HG03108 (cell line): ENCODE data around the gene MED27.
A peak's percentile ranks its signal among the peaks of the same experiment; 100 is the strongest.

Experiments
- ATAC-seq: cut with Tn5 transposase; IDR thresholded peaks from one replicate; pipeline ENCODE4 v1.9.1; 2021; ENCODE audit warnings: moderate library complexity; ENCODE audit not compliant: unreplicated experiment

The MED27 gene

GRCh38 chr9:132079391-132080091, at the start of gene MED27:
Gene MED27 (minus strand): TSS chr9:132079867. CDS start chr9:132079844, 23 bp downstream.
- ATAC-seq: peak; percentile 94

DNA sequence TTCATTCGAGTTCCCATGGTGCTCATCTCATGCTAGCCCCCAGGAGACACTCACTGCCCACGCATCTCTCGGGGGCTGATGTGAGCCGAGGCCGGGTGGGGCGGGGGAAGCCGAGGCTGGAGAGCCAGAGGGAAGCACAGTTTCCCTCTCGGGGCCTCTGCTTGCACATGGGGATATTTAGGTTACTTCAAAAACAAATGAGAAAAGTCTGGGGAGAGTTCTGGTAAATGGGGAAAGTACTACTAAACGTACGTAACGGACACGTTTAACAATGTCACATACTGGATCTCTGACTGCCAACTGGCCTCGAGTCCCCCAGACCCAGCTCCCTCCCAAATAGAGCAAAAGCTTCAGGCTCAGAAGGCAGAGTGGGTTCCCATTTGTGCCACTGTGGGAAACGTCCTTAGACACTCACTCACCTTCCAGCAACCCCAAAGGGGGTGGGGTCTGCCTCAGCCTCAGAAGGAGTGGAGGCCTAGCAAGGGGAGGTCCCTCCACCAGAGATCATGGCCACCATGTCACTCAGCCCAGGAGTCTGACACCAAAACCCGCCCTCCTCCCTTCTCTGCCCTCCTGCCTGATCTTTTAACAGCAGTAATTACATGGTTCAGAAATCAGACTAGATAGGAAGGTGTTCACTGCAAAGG, 48.3 kb upstream of the MED27 start:
- no peak for ATAC-seq

- no peak for ATAC-seq
Observed at GRCh38 chr9:132126680-132127236, 47.1 kb upstream of the MED27 start.

DNA sequence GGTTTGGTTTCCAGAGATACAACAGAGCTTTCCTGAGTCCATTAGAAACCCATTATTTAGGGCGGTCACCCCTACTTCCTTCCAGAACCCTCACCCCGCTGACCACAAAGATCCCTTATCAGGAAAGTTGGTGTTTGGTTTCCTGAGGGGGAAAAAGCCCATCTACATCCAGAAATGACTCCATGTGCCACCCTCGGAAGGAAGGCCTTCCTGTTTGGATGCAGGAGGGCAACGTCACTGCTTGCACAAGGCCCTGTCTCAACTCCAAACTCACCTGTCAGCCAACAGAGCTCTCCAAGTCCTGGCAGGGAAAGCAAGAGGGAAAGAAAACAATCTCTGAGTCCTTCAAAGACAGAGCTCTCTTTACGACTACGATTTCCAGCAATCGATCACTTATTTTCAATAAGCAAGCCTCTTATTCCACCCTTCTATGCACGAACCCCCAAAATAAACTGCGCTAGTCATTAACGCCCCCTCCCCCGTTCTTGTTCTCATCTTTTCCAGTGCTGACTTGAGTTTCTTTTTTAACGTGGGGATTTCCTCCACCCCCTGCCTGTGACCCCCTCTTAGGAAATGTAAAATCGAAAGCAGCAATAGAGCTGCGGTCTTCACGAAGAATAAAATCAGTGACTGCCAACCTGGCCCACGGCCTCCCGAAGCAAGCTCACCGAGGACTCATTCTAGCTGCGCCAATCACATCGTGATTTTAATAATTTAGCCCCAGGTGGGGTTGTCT, 46.4 kb upstream of the MED27 start:
- ATAC-seq: no peak

- no peak for ATAC-seq
Observed at GRCh38 chr9:132125361-132125760, 45.7 kb upstream of the MED27 start.

- no peak for ATAC-seq
Observed at GRCh38 chr9:132124800-132125199, 45.1 kb upstream of the MED27 start.

GRCh38 chr9:132121021-132121420, 41.4 kb upstream of the MED27 start:
- ATAC-seq: no peak

GRCh38 chr9:132117694-132118093, 38.0 kb upstream of the MED27 start:
- ATAC-seq: no peak

DNA sequence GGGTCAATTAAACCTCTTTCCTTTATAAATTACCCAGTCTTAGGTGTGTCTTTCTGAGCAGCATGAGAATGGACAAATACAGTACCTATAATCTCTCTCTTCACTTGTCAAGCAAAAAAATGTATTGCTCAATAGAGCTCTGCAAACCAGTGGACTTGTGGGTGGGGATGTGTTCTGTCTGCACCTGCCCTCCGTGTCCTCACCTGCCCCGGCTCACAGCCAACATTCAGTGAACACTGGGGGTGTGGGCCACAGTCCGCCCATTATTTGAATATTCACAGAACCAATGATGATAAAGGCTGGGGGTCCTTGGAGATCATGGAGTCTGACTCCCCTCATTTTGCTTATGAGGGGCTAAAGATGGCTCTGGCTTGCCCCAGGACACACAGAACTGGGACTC, 36.9 kb upstream of the MED27 start:
- no peak for ATAC-seq

GRCh38 chr9:132114102-132114707, 34.5 kb upstream of the MED27 start:
- ATAC-seq: no peak

DNA sequence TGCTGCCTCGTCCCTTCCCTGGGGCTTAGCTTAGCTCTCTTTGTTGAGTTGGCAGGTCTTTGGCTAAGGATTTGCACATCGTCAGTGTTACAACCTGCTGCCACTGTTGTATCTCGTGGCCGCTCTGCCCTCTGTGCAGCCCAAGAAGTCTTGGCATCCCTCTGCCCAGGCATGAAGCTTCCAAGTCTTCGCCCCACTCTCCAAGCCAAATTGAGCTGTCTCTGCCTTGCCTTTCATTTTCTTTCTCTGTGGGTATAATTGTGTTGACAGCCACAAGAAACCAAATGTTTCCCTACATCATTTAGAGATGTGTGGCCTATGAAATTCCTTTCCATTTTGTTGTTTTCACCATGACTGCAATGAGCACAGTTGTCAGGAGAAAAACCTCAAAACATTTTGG, 29.6 kb upstream of the MED27 start:
- no peak for ATAC-seq

- no peak for ATAC-seq
Observed at GRCh38 chr9:132108728-132109127, 29.1 kb upstream of the MED27 start.

- ATAC-seq: no peak
Observed at GRCh38 chr9:132099741-132100407, 20.2 kb upstream of the MED27 start.

GRCh38 chr9:132099167-132099566, 19.5 kb upstream of the MED27 start:
- no peak for ATAC-seq

GRCh38 chr9:132094314-132094791, 14.7 kb upstream of the MED27 start:
- no peak for ATAC-seq

GRCh38 chr9:132090771-132091170, 11.1 kb upstream of the MED27 start:
- no peak for ATAC-seq

DNA sequence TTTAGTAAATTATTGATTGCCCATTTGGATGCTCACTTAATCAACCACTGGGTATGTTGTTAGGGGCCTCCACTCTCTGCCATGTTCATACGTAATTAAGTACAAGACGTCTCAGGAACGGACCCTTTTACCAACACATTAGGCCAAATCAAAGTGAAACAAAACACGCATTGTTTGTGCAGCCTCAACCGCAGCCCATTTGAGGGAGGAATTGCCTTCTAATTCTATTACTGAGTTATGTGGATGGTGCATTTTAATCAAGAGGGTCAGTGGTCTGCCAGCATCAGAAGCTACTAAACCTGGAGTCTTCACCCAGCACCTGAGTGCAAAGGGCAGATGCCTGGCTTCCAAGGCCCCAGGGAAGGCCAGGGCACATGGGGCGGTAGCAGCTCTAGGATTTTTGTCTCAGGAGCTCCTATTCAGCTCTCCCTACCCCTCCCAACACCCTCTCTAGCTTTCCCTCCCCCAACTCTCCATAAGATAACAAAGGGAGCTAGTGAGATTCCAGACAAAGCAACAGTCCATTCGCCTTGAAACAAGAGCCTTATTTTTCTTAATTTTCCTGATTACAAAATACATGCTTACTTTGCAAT, 7.9 kb upstream of the MED27 start:
- no peak for ATAC-seq

- ATAC-seq: no peak
Observed at GRCh38 chr9:132082188-132082587, 2.5 kb upstream of the MED27 start.

GRCh38 chr9:132078699-132079356, 839 bp downstream of the MED27 start:
- ATAC-seq: no peak
